Endothelial cell of umbilical vein (primary cell): ENCODE results near the gene SNPH.

Experiments
- EZH2 ChIP-seq: IDR thresholded peaks from 2 replicates; pipeline ENCODE4 v1.6.1; 2012; ENCODE audit warnings: borderline replicate concordance, low read depth, mild to moderate bottlenecking, moderate library complexity, low read length, inconsistent platforms; ENCODE audit not compliant: severe bottlenecking
- FOS ChIP-seq: IDR thresholded peaks from 2 replicates; pipeline ENCODE4 v1.6.1; 2011; ENCODE audit warnings: mild to moderate bottlenecking, low read length, moderate library complexity, borderline replicate concordance; ENCODE audit not compliant: insufficient read depth
- GATA2 ChIP-seq: IDR thresholded peaks from 2 replicates; pipeline ENCODE4 v1.7.0; 2011; ENCODE audit warnings: low read depth, mild to moderate bottlenecking, moderate library complexity, mixed read lengths, low read length; ENCODE audit not compliant: insufficient read length, insufficient read depth
- JUN ChIP-seq: IDR thresholded peaks from 2 replicates; pipeline ENCODE4 v1.6.1; 2011; ENCODE audit warnings: borderline replicate concordance, low read depth; ENCODE audit not compliant: insufficient read length, insufficient read depth
- POLR2A ChIP-seq: IDR thresholded peaks from 2 replicates; pipeline ENCODE4 v1.6.1; 2012; ENCODE audit warnings: low read depth, mild to moderate bottlenecking, control low read depth, low read length
- POLR2AphosphoS5 ChIP-seq: IDR thresholded peaks from 2 replicates; pipeline ENCODE4 v1.6.1; 2012; ENCODE audit warnings: low read depth, mild to moderate bottlenecking, control low read depth, low read length, moderate library complexity; ENCODE audit not compliant: insufficient read depth
- TF ChIP-seq, protein P1 (sequence below), 2 donors: IDR thresholded peaks; 1 replicate in 1 of 2; 2 replicates in 1 of 2; pipeline ENCODE4 v1.5.1; 2011; ENCODE audit warnings: low read length in 2 of 2, mild to moderate bottlenecking in 2 of 2, moderate library complexity in 2 of 2, control low read depth in 1 of 2, inconsistent platforms in 1 of 2, low read depth in 1 of 2; ENCODE audit not compliant: insufficient read depth in 1 of 2; ENCODE audit errors: extremely low read depth in 1 of 2

DNA sequence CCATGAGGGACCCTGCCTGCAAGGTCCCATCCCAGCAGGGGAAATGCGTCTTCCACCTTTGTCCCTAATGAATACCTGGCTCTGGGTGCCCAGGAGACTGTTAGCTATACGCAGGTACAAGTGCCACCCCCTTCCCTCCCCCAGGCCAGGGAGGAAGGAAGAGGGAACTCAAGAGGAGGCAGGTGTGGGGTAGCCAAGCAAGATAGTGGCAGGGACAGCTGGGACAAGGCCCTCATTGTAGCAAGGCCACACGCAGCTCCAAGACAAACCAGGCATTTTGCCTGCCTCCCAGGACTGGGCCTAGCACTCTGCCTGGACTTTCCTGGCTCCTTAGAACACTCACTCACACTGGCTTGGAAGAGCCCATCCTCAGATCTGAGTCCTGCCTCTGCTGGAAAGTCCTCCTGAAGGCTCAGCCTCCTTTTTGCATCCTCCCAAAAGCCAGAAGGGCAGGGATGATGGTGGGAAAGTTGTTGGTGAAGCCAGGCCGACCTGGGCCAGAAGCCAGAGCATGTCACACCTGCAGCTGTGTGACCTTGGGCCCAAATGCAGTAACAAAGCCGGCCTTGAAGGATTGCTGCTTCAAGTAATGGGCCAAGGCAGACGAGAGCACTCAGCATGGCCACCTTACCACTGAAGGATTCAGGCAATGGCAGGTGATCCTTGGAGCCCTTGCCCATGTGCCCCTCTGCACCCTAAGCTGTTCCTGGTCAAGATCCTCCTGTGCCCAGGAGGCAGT, 27.7 kb downstream of the SNPH start:
- TF ChIP-seq POLR2AphosphoS5 (no peak), FOS (no peak), EZH2 (no peak), POLR2A (no peak), JUN (no peak), GATA2 (no peak)
- TF ChIP-seq, protein P1, sequence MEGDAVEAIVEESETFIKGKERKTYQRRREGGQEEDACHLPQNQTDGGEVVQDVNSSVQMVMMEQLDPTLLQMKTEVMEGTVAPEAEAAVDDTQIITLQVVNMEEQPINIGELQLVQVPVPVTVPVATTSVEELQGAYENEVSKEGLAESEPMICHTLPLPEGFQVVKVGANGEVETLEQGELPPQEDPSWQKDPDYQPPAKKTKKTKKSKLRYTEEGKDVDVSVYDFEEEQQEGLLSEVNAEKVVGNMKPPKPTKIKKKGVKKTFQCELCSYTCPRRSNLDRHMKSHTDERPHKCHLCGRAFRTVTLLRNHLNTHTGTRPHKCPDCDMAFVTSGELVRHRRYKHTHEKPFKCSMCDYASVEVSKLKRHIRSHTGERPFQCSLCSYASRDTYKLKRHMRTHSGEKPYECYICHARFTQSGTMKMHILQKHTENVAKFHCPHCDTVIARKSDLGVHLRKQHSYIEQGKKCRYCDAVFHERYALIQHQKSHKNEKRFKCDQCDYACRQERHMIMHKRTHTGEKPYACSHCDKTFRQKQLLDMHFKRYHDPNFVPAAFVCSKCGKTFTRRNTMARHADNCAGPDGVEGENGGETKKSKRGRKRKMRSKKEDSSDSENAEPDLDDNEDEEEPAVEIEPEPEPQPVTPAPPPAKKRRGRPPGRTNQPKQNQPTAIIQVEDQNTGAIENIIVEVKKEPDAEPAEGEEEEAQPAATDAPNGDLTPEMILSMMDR (IDR thresholded peaks at IDR 0.05; ENCODE audit: extremely low read depth in 1 of 2, insufficient read depth in 1 of 2, low read depth in 1 of 2, low read length in 2 of 2), result no peak
